Neural cell (in vitro differentiated cells): ENCODE measurements around the gene OAF. TPM values are rescaled to one million over a fixed set of nuclear protein-coding genes. Genes with fewer than 3 reads are reported as not detected.

Source experiments
- H2AFZ ChIP-seq: fragments of 200-600, 300-800 bp; sonication (generic), shearing (Covaris generic); 2 replicates; pipeline ENCODE4 v1.6.0; 2014; ENCODE audit warnings: low read depth, mild to moderate bottlenecking, antibody characterized with exemption, low read length, moderate library complexity
- H3F3A ChIP-seq: fragments of 200-600 bp; shearing (Covaris generic); 2 replicates; pipeline ENCODE4 v1.6.1; 2016; ENCODE audit warnings: mild to moderate bottlenecking, moderate library complexity, mixed read lengths, antibody characterized with exemption, low read length; ENCODE audit not compliant: insufficient read depth, poor library complexity, severe bottlenecking
- H3K27ac ChIP-seq: fragments of 200-600, 300-800 bp; sonication (generic), shearing (Covaris generic); 2 replicates; pipeline ENCODE4 v1.5.1; 2014; ENCODE audit warnings: mild to moderate bottlenecking, low read length, moderate library complexity
- H3K27me3 ChIP-seq: fragments of 300-800, 200-600 bp; sonication (generic), shearing (Covaris generic); 2 replicates; pipeline ENCODE4 v1.6.0; 2014; ENCODE audit warnings: mild to moderate bottlenecking, low read depth, low read length, moderate library complexity; ENCODE audit not compliant: insufficient read depth
- H3K36me3 ChIP-seq: fragments of 300-800, 200-600 bp; sonication (generic), shearing (Covaris generic); 2 replicates; pipeline ENCODE4 v1.5.1; 2014; ENCODE audit warnings: mild to moderate bottlenecking, antibody characterized with exemption, low read length, moderate library complexity; ENCODE audit not compliant: insufficient read depth
- H3K4me2 ChIP-seq: fragments of 300-800, 200-600 bp; sonication (generic), shearing (Covaris generic); 2 replicates; pipeline ENCODE4 v1.6.0; 2014; ENCODE audit warnings: mild to moderate bottlenecking, low read length
- H3K4me3 ChIP-seq: fragments of 300-800, 200-600 bp; sonication (generic), shearing (Covaris generic); 2 replicates; pipeline ENCODE4 v1.5.1; 2014; ENCODE audit warnings: mild to moderate bottlenecking, low read length, moderate library complexity
- H3K79me2 ChIP-seq: fragments of 200-600 bp; shearing (Covaris generic); replicated peaks from 2 replicates; pipeline ENCODE4 v1.6.0; 2014; ENCODE audit warnings: mild to moderate bottlenecking, low read length, moderate library complexity; ENCODE audit not compliant: insufficient read depth
- H3K9ac ChIP-seq: fragments of 300-800, 200-600 bp; sonication (generic), shearing (Covaris generic); 2 replicates; pipeline ENCODE4 v1.6.1; 2016; ENCODE audit warnings: mild to moderate bottlenecking, low read length, mixed read lengths
- H3K9me2 ChIP-seq: fragments of 200-600 bp; shearing (Covaris generic); 2 replicates; pipeline ENCODE4 v1.6.1; 2016; ENCODE audit warnings: mild to moderate bottlenecking, low read length, mixed read lengths; ENCODE audit not compliant: insufficient read depth
- H3K9me3 ChIP-seq: fragments of 200-600, 300-800 bp; sonication (generic), shearing (Covaris generic); 2 replicates; pipeline ENCODE4 v1.6.1; 2016; ENCODE audit warnings: mild to moderate bottlenecking, mixed run types, low read length, moderate library complexity, mixed read lengths
- H4K20me1 ChIP-seq: fragments of 200-600 bp; shearing (Covaris generic); 2 replicates; pipeline ENCODE4 v1.6.1; 2016; ENCODE audit warnings: mild to moderate bottlenecking, mixed run types; ENCODE audit not compliant: insufficient read depth
- CTCF ChIP-seq: fragments of 450-650 bp; IDR thresholded peaks from 2 replicates; pipeline ENCODE4 v1.5.1; 2014; ENCODE audit warnings: antibody characterized with exemption, mild to moderate bottlenecking, moderate library complexity; ENCODE audit not compliant: poor library complexity, severe bottlenecking
- EP300 ChIP-seq: fragments of 450-650 bp; conservative IDR thresholded peaks from 2 replicates; pipeline ENCODE4 v1.6.1; 2014; ENCODE audit warnings: antibody characterized with exemption, mild to moderate bottlenecking, moderate library complexity; ENCODE audit not compliant: poor library complexity, severe bottlenecking
- EZH2 ChIP-seq: fragments of 200-600, 300-800 bp; shearing (Covaris generic), sonication (generic); IDR thresholded peaks from 2 replicates; pipeline ENCODE4 v1.6.1; 2014; ENCODE audit warnings: antibody characterized with exemption, low read length, borderline replicate concordance, mild to moderate bottlenecking; ENCODE audit not compliant: insufficient read depth, poor library complexity, severe bottlenecking
- MXI1 ChIP-seq: fragments of 450-650 bp; conservative IDR thresholded peaks from 2 replicates; pipeline ENCODE4 v1.6.1; 2014; ENCODE audit warnings: antibody characterized with exemption, mild to moderate bottlenecking; ENCODE audit not compliant: poor library complexity, severe bottlenecking
- POLR2AphosphoS5 ChIP-seq: IDR thresholded peaks from 2 replicates; pipeline ENCODE4 v1.6.1; 2012
- RAD21 ChIP-seq: fragments of 450-650 bp; conservative IDR thresholded peaks from 2 replicates; pipeline ENCODE4 v1.6.1; 2014; ENCODE audit warnings: antibody characterized with exemption, mild to moderate bottlenecking, moderate library complexity
- SMC3 ChIP-seq: fragments of 450-650 bp; conservative IDR thresholded peaks from 2 replicates; pipeline ENCODE4 v1.6.1; 2014; ENCODE audit warnings: antibody characterized with exemption, mild to moderate bottlenecking, moderate library complexity; ENCODE audit not compliant: poor library complexity
- TAF1 ChIP-seq: IDR thresholded peaks from 2 replicates; pipeline ENCODE4 v1.6.1; 2012; ENCODE audit warnings: low read depth
- polyA plus RNA-seq: library from polyadenylated mRNA; depleted of rRNA; stranded (reverse); fragments of >200 nt; gene quantifications from 2 replicates; pipeline ENCODE4 v1.2.3, GENCODE V29; 2014
- TF ChIP-seq, protein P1 (sequence below): IDR thresholded peaks from 2 replicates; pipeline ENCODE4 v1.6.1; 2012; ENCODE audit warnings: borderline replicate concordance

Gene OAF
- polyA plus RNA-seq, 1 donor from 2014 or later, result 0.97 TPM

GRCh38 chr11:120207512-120207911 lies 3.3 kb upstream of the OAF start:
- H3K9ac ChIP-seq, result no peak overlapping the region
- H3K27ac ChIP-seq, result no peak overlapping the region
- H3K4me2 ChIP-seq, result no peak overlapping the region
- H4K20me1 ChIP-seq, result no peaks in the 10 kb centered on the region
- TF ChIP-seq POLR2AphosphoS5, result no peak
- TF ChIP-seq TAF1, result no peak
- no peak for TF ChIP-seq RAD21
- TF ChIP-seq CTCF, result no peak
- no peak for TF ChIP-seq EP300
- no peak for TF ChIP-seq EZH2
- TF ChIP-seq SMC3, result no peak
- no peak for TF ChIP-seq MXI1
- TF ChIP-seq, protein P1, sequence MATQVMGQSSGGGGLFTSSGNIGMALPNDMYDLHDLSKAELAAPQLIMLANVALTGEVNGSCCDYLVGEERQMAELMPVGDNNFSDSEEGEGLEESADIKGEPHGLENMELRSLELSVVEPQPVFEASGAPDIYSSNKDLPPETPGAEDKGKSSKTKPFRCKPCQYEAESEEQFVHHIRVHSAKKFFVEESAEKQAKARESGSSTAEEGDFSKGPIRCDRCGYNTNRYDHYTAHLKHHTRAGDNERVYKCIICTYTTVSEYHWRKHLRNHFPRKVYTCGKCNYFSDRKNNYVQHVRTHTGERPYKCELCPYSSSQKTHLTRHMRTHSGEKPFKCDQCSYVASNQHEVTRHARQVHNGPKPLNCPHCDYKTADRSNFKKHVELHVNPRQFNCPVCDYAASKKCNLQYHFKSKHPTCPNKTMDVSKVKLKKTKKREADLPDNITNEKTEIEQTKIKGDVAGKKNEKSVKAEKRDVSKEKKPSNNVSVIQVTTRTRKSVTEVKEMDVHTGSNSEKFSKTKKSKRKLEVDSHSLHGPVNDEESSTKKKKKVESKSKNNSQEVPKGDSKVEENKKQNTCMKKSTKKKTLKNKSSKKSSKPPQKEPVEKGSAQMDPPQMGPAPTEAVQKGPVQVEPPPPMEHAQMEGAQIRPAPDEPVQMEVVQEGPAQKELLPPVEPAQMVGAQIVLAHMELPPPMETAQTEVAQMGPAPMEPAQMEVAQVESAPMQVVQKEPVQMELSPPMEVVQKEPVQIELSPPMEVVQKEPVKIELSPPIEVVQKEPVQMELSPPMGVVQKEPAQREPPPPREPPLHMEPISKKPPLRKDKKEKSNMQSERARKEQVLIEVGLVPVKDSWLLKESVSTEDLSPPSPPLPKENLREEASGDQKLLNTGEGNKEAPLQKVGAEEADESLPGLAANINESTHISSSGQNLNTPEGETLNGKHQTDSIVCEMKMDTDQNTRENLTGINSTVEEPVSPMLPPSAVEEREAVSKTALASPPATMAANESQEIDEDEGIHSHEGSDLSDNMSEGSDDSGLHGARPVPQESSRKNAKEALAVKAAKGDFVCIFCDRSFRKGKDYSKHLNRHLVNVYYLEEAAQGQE, result no peak
- no peak overlapping the region for H3K4me3 ChIP-seq
- H3K9me2 ChIP-seq, result no peaks in the 10 kb centered on the region
- H3F3A ChIP-seq, result no peaks in the 10 kb centered on the region
- no peak overlapping the region for H2AFZ ChIP-seq
- H3K79me2 ChIP-seq, result no peaks in the 10 kb centered on the region
- no peaks in the 10 kb centered on the region for H3K36me3 ChIP-seq
- peaks cover 27% of the 10 kb centered on the region for H3K27me3 ChIP-seq
- no peaks in the 10 kb centered on the region for H3K9me3 ChIP-seq

DNA sequence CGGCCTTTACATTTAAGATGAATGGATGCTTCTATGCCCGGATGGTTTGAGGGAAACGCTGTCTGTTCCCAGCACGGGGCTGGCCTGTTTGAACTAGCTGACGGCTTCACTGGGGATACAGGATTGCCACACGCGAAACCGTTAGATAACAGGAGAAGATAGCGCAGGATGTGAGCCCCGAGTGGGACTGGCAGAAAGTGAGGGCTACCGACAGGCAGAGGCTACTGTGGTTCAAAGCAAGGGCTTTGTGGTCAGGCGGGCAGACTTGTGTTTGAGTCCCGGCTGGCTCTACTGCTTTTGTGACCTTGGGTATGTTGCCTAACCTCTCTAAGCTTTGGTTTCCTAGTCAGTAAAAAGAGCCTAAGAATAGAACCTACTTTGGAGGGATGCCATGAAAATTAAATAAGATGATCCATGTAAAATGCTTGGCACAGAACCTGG lies 2.8 kb upstream of the OAF start:
- H3K4me3 ChIP-seq, result no peak overlapping the region
- no peak overlapping the region for H3K27ac ChIP-seq
- H3K36me3 ChIP-seq, result no peaks in the 10 kb centered on the region
- H4K20me1 ChIP-seq, result no peaks in the 10 kb centered on the region
- H3K9me3 ChIP-seq, result no peaks in the 10 kb centered on the region
- H3K4me2 ChIP-seq, result no peak overlapping the region
- no peaks in the 10 kb centered on the region for H3F3A ChIP-seq
- H3K27me3 ChIP-seq, result peaks cover 32% of the 10 kb centered on the region
- TF ChIP-seq EP300 (no peak), SMC3 (no peak), RAD21 (no peak), CTCF (no peak), EZH2 (no peak), POLR2AphosphoS5 (no peak), TAF1 (no peak), MXI1 (no peak)
- TF ChIP-seq, protein P1, result no peak
- H3K9ac ChIP-seq, result no peak overlapping the region
- H3K79me2 ChIP-seq, result no peaks in the 10 kb centered on the region
- H3K9me2 ChIP-seq, result no peaks in the 10 kb centered on the region
- no peak overlapping the region for H2AFZ ChIP-seq
